Urothelium cell line (cell line): ENCODE data around the gene CALML3.
A peak's percentile ranks its signal among the peaks of the same experiment; 100 is the strongest.

Source experiments
- DNase-seq: peaks from one replicate; pipeline ENCODE4 v3.0.0; 2011; ENCODE audit warnings: low spot score, mixed read lengths
- FAIRE-seq: peaks from 2 replicates; lab custom pipeline; 2011; peaks lifted over from hg19 to GRCh38; lab: Jason Lieb, UNC

Gene CALML3

GRCh38 chr10:5537684-5538083 lies 12.9 kb downstream of the CALML3 start:
- DNase-seq (no peak), FAIRE-seq (no peak)

- FAIRE-seq (no peak), DNase-seq (peak; percentile 63)
Measured at GRCh38 chr10:5538446-5538845, 13.7 kb downstream of the CALML3 start.

GRCh38 chr10:5538892-5539651 lies 14.3 kb downstream of the CALML3 start:
- DNase-seq (no peak), FAIRE-seq (no peak)

DNA sequence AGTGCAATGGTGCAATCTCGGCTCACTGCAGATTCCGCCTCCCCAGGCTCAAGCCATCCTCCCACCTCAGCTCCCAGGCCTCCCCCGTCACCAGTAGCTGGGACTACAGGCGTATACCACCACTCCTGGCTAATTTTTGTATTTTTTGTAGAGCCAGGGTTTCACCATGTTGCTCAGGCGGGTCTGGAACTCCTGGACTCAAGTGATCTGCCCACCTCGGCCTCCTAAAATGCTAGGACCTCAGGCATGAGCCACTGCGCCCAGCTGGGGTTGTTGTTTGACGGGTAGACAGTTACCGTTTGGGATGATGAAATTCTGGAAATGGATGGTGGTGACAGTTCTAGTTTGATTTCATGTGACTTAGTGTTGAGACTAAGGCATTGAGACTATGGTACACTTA lies 15.3 kb downstream of the CALML3 start:
- DNase-seq, result no peak
- FAIRE-seq, result no peak

- no peak for DNase-seq
- FAIRE-seq, result no peak
Measured at GRCh38 chr10:5540891-5541290, 16.1 kb downstream of the CALML3 start.

GRCh38 chr10:5542100-5542499 lies 17.3 kb downstream of the CALML3 start:
- no peak for FAIRE-seq
- no peak for DNase-seq

GRCh38 chr10:5543623-5544022 lies 18.9 kb downstream of the CALML3 start:
- FAIRE-seq (no peak), DNase-seq (no peak)

DNA sequence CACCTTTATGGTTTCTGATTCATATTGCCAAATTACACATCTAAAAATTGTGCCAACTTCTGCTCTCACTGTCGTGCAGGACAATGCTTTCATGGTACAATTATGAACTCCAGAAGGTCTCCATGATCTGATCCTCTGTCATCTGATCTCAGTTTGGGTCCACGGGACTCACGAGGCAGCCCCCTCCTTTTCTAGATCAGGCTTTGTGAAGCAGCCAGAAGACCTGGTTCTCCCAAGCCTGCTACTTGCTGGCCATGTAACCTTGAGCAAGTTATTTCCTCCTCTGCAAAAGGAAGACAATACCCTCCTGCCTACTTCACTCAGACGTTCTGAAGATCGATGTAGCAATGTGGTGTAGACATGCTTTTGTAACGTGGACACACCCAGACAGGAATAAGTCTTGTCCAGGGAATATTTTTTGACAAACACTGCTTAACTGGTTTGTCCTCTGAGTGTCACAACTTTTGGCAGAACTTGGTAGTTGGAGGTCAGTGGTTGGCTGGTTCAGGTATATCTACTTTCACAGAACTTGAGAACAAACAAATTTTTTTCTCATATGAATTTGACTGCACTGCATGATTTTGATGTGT lies 19.6 kb downstream of the CALML3 start:
- peak; percentile 59 for FAIRE-seq

GRCh38 chr10:5545011-5545410 lies 20.2 kb downstream of the CALML3 start:
- no peak for DNase-seq
- FAIRE-seq, result no peak

More for the DNA sequence above, 19.6 kb downstream of the CALML3 start:
- no peak for DNase-seq

GRCh38 chr10:5545426-5545777 lies 20.6 kb downstream of the CALML3 start:
- FAIRE-seq (no peak), DNase-seq (no peak)

DNA sequence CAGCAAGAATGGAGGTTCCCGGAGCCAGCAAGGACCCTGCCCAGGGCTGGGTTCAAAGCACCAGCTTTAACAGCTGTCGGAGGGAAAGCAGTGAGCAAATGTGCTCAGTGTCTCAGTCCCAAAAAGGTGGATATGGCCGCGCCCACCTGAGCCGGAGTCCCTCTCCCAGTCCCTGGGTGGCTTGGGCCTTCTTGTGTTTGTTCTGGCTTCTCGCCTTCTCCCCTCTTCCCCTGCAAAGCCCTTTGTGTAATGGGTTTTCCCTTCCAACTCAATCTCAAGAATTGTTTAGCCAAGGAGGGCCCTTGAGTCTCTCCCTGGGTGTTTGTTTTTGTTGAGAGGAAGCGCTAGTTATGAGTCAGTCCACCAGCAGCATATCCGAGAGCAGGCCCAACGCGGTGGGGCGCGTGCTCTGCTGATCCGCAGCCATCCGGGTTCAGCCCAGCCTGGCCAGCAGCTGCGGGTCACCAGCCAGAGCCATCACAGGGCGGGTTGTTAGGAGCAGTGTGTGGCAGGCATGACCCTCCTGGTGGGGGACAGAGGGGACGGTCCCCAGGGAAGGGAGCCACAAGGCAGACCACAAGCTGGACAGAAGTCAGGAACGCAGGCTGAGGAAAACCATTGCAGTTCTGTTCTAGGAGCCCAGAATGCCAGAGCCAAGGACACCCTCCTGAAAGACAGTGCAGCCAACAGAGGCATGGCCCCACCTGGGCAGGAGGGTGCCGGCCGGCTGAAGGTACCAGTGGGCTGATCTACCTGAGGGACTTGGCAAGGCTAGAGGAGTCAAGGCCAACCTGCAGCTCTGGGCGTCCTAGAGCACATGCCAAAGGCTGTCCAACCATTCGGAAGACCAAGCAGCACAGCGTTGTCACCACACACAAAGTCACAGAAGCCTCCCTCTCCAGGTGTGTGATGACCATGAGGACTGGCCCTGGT lies 21.3 kb downstream of the CALML3 start:
- FAIRE-seq (peak; percentile 74), DNase-seq (peak; percentile 63)

DNA sequence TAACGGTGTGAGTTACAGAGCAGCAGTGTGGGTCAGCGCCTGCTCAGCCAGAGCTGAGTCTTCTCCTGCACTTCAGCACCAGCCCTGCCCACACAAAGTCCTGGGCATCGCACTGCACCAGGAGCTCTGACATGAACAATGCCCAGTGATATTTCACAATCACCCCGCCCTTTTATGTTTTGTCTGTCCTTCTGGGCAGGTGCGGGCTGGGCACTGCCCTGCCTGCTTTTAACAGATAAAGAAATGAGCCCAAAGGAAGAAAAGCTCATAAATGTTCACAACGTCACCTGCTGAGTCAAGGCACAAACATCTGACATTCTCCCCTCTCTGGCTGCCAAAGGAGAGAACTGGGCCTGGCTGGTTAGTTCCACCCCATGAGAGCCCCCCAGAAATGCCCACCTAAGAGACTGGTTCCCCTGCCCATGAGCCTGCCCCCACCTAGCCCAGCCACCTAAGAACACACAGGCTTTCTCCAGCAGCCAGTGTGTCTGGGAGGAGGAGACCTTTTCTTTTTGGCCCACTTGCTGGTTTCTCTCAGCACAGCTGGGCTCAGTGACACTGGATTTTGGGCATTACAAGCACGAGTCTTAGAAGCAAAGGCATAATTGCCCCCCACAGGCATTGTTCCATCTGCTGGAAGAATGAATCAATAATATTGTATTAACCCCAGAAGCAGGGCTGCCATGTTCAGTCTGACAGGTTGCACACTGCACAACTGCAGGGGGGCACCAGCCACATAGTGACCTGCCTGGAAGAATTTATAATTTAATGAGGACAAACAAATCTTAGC lies 22.3 kb downstream of the CALML3 start:
- no peak for FAIRE-seq
- peak; percentile 72 for DNase-seq

- no peak for FAIRE-seq
- DNase-seq, result no peak
Measured at GRCh38 chr10:5547681-5547930, 22.8 kb downstream of the CALML3 start.

GRCh38 chr10:5547931-5548660 lies 23.3 kb downstream of the CALML3 start:
- DNase-seq (no peak), FAIRE-seq (no peak)

- DNase-seq (no peak), FAIRE-seq (no peak)
Measured at GRCh38 chr10:5549462-5550249, 24.9 kb downstream of the CALML3 start.

- no peak for DNase-seq
- FAIRE-seq, result no peak
Measured at GRCh38 chr10:5550250-5550545, 25.4 kb downstream of the CALML3 start.

DNA sequence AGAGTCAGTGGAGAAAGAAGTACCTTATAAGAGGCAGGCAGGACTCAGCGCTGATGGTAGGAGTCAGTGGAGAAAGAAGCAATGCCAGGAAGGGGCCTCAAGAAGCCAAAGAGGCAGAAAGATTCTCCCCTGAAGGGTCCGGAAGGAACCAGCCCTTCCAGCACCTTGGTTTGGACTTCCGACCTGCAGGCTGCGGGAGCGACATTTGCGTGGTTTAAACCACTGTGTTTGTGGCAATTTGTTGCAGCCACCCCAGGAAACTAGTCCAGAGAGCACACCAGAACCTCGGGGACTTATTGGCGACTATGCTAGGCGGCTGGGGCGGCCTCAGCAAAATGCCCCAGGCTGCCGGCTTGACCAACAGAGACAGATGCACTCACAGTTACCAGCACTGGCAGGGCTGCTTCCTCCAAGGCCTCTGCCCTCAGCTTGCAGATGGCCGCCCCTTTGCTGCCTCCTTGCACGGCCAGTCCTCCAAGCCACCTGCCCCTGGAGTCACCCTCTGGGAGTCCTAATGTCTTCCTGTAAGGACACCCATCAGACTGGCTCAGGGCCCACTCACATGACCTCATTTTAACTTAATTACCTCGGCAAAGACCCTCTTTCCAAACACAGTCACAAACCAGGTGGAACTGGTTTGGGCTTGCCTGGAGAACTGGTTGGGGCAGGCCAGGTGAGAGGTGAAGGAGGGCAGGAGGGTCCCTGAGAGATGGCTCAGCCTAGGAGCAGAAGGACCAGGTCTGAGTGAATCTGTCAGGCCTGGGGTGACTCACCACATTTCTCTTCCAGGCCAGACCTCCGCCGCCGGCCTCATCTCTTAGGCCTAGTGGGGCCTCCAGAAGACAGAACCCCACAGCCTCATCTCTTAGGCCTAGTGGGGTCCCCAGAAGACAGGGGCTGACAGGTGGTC lies 26.1 kb downstream of the CALML3 start:
- FAIRE-seq (no peak), DNase-seq (peak; percentile 66)

- DNase-seq (peak; percentile 85), FAIRE-seq (peak; percentile 32)
Measured at GRCh38 chr10:5551531-5552375, 27.0 kb downstream of the CALML3 start.
